Endometrium (tissue), 2 donors: ENCODE measurements around the gene SLC44A4.

Experiments
- FAIRE-seq: peaks from 2 replicates; lab custom pipeline; 2012; peaks lifted over from hg19 to GRCh38; lab: Jason Lieb, UNC
- donor health status: control.
- donor health status: control.

The SLC44A4 gene

GRCh38 chr6:31901415-31901952 is 22.7 kb upstream of the SLC44A4 start:
- FAIRE-seq = no peak

DNA sequence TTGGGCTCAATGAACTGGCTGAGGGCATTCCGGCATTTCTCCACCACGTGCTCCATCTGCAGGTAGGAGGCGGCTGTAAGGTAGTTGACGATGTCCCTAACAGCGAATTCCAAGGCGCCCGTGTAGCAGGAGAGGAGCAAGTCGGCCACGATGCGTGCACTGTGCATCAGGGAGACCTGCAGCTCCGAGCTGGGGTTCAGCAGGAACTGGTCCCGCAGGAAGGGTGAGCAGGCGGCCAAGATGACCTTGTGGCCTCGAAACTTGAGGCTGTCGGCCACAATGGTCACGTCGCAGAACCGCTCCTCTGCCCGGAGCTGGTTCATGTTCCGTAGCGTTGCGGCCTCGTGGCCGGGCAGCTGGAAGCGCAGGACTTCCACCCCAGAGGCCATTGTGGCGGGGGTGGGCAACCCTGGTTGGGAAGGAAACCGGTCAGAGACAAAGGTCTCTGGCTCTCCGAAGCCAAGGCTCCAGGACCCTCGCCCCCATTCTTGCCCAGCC is 22.2 kb upstream of the SLC44A4 start:
- FAIRE-seq = no peak

DNA sequence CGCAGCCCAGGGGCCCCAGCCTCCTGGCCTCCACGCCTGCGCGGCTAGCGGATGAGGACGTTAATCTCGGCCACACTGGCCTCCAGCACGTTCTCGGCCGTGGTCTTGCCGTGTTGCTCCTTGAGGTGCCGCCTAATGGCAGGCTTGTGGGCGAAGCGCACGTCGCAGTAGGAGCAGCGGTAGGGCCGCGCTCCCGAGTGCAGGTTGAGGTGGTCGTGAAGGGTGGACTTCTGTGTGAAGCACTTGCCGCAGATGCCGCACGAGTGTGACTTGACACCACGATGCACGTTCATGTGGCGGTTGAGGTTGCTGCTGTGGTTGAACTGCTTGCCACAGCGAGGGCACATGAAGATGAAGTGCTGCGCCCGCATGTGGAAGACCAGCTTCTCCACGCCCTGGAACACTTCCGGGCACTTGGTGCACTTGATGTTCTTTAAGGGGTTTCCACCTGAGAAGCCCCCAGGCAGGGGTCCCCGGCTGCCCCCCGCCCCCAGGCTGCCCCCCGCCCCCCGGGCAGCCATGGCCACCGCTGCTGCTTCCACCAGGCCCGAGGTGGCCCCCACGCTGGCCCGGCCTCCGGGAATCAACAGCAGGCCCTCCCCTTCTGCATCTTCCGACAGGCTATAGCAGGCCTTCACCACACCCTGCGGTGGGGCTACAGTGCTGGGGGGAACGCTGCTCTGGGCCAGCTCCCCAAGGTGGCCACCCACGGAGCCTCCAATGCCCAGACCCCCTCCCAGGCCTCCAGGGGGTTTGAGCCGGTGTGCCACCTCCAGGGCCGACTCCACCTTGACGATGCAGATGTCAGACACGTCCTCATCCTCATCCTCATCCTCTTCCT is 21.3 kb upstream of the SLC44A4 start:
- FAIRE-seq = no peak

- FAIRE-seq = no peak
These were observed 20.4 kb upstream of the SLC44A4 start for GRCh38 chr6:31899215-31899614.

GRCh38 chr6:31898383-31899011 is 19.7 kb upstream of the SLC44A4 start:
- no peak for FAIRE-seq

GRCh38 chr6:31897612-31898382 is 19.0 kb upstream of the SLC44A4 start, which contains the start of gene EHMT2:
TSS of gene EHMT2 (minus strand) at chr6:31897698. CDS start at chr6:31897677, 21 bp downstream.
- FAIRE-seq = no peak

DNA sequence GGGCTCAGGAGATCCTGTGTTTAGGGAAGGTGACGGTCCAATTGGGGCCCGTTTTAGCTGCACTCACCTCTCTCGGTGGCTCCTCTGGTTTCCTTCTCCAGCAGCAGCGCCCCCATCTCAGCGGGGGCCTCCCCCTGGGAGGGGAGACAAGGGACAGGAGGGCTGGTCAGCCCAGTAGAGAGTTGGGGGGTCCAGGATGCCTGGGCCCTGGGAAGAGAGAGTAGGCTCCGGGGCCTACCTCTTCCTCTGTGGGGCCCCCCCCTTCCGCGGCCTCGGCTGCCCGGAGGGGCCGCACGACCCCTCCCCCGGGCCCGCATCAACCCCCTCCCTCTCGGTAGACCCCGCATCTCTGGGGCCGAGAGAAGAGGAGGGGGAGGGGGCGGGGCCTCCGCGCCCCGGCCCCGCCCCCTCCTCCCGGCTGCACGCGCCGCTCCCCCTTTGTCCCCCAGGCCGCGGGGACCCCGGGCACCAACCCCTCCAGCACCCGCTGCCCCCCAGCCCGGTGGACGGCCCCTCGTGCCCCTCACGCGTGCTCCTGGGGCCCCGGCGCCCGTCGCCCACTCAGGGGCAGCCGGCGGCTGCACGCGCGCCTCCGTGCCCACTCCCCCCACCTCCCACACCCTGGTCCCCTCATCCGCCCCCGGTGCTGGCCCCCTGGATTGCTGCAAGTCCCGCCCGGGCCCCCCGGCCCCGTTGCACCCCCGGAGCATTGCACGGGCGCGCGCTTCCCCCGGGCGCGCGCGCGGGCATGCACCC is 18.2 kb upstream of the SLC44A4 start:
- FAIRE-seq = no peak

DNA sequence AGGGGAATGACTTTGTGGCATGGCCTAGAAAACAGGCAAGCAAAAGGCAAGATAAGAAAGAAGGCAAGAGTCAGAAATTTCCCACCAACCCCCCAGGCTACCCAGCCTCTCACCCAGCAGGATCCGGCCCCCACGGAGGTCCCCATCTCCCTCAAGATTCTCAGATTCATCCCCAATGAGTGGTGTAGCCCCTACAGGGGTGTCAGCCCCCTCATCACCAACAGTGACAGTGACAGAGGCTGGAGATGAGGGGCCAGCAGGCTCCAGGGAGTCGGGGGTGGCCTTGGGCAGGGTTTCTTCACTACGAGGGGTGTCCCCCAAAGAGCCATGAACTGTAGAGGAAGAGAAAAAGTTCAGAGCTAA is 17.7 kb upstream of the SLC44A4 start:
- FAIRE-seq = no peak

GRCh38 chr6:31892821-31893220 is 14.0 kb upstream of the SLC44A4 start:
- FAIRE-seq = no peak

- no peak for FAIRE-seq
These were observed 10.7 kb upstream of the SLC44A4 start for GRCh38 chr6:31889331-31889972.

GRCh38 chr6:31888276-31889258 is 9.8 kb upstream of the SLC44A4 start:
- FAIRE-seq = no peak

- no peak for FAIRE-seq
These were observed 8.6 kb upstream of the SLC44A4 start for GRCh38 chr6:31887173-31888007.

DNA sequence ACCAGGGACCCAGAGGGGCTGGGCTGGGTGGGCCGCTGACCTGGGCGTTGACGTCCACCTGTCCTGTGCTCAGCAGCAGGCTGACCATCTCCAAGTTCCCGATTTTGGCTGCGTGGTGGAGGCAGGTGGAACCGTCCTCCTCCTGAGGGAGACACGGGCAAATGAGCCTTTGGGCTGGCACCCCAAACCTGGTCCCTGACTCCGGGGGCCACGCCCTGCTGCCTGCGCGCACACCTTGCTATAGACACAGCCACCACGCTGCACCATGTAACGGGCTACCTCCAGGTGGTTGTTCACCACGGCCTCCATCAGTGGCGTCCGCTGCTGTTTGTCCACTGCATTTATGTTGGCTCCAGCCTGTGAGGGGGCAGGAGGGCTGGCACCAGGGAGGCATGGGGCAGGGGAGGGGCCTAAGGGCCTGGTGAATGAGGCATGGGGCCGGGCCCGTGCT is 7.8 kb upstream of the SLC44A4 start:
- FAIRE-seq = no peak

DNA sequence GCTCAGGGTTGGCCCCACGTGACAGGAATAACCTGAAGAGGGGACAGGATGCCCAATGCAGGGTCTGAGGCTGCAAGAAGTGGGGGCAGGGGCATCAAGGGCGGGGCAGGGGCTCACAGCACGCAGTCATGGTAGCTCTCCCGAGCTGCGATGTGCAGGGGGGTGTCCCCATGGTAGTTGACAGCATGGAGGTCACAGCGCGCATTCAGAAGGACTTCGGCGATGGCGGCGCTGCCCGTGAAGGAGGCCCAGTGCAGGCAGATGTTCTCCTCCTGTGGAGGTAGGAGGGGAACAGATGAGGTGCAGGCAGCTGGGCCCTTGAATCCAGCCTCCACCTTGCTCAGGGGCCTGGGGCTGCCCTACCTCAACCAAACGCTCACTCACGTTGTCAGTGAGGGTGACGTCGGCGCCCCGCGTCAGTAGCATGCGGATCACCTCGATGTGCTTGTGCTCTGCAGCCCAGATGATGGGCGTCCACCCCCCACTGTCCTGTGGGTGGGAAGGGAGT is 5.8 kb upstream of the SLC44A4 start:
- FAIRE-seq = no peak

- no peak for FAIRE-seq
These were observed 4.9 kb upstream of the SLC44A4 start for GRCh38 chr6:31883676-31884075.

- no peak for FAIRE-seq
These were observed 3.5 kb upstream of the SLC44A4 start for GRCh38 chr6:31882344-31882743.

- FAIRE-seq = no peak
These were observed 2.5 kb upstream of the SLC44A4 start for GRCh38 chr6:31881136-31881859.

DNA sequence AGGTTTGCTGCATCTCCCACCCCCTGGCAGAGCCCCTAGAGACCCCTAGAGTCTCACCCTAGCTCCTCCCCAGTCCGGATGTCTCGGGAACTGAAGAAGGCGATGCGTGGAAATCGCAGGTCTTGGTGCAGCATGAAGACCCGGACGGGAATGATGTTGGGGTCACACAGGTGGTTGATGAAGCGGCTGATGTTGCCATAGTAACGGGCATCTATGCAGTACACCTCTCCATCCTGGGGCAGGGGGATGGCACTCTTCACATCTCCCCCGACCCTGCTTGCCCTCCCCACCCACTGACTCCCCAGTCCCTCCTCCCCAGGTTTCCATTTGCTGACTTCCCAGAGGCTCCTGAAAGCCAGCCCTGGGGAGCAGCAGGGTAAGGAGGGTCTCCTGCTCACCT is 1.8 kb upstream of the SLC44A4 start:
- FAIRE-seq = no peak
